ENCODE results near the gene FOXP1. TPM values are rescaled to one million over a fixed set of nuclear protein-coding genes. Genes with fewer than 3 reads are reported as not detected.

Gene FOXP1
- total and polyA plus RNA-seq, 2 experiments from 2014 or later = 37.4 to 59.9 TPM

DNA sequence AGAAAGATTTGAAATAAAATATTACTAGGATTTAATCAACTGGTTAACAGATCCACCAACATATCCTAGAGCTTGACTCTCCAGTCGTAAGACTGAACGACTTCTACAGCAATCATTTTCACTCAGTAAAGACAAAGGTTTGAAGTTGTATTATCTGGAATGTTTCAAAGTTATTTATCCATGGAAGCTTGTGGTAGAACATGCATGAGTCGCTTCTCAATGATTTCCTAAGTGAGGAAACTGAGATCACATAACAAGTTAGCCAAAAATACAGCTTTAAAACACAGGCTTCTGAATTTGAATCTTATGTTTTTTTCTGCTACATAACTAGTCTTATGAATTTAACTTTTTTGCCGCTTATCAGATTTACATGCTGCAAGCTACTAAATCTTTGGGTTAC lies 241.8 kb downstream of the FOXP1 start:
- Histone ChIP-seq H3K9ac (no peak overlapping the region), H3K4me2 (ENCODE audit: unreplicated experiment) (peak overlapping the region; percentile 71), H3K4me3 (peak overlapping the region; percentile 15; the same call in 1 of the 2 replicates), H3K4me1 (ENCODE audit: insufficient read depth) (peaks cover 15% of the 10 kb centered on the region), H3K36me3 (ENCODE audit: low read depth) (no peaks in the 10 kb centered on the region), H3F3A (ENCODE audit: insufficient read depth) (peaks cover 31% of the 10 kb centered on the region), H3K27ac (peak overlapping the region; percentile 51), H3K9me3 (ENCODE audit: low read depth) (no peaks in the 10 kb centered on the region), H4K20me1 (ENCODE audit: insufficient read depth) (no peaks in the 10 kb centered on the region), H3K9me2 (ENCODE audit: insufficient read depth) (no peaks in the 10 kb centered on the region; the same call in 1 of the 2 replicates), H3K79me2 (ENCODE audit: insufficient read depth) (peaks cover 26% of the 10 kb centered on the region), H3K27me3 (replicated peaks; ENCODE audit: insufficient read depth) (no peaks in the 10 kb centered on the region), H2AFZ (0 out of 2 replicates have a peak overlapping the region, but pooled peaks have one; percentile 14)
- in situ Hi-C loops (cut with MboI) = no loop called here
- TF ChIP-seq EZH2 (IDR thresholded peaks at IDR 0.05; ENCODE audit: insufficient read depth, poor library complexity, severe bottlenecking) (no peak), EZH2phosphoT487 (IDR thresholded peaks at IDR 0.05; ENCODE audit: insufficient read depth, low read depth) (no peak)
- 68 to 69% methylated on average over 4 of the region's 4 CpGs for WGBS, 2 experiments (ENCODE audit: low coverage in 1 of 2, low lambda C conversion rate in 2 of 2, missing lambda C conversion rate in 2 of 2)
- peak; percentile 75 for DNase-seq

DNA sequence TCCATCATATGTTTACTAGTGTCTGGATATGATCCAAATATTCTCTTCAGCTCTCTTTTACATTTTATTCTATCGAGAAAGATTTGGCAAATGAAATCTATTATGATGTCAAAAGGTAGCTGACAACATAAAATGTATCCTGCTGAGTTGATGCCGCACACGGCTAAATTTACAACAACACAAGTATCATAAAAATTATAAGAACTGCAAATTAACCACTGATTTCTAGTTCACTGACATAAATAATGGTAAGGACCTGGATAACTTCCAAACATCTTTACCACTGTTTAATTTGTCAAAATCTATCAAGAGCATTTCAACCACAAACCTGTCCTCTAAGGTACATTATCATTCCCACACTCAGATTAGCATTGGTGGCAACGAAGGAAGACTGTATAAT lies 244.5 kb downstream of the FOXP1 start:
- Histone ChIP-seq H3K4me2 (ENCODE audit: unreplicated experiment) (no peak overlapping the region), H3K27me3 (replicated peaks; ENCODE audit: insufficient read depth) (no peaks in the 10 kb centered on the region), H3K79me2 (ENCODE audit: insufficient read depth) (peaks cover 26% of the 10 kb centered on the region), H3K9ac (no peak overlapping the region), H3K9me2 (ENCODE audit: insufficient read depth) (no peaks in the 10 kb centered on the region; the same call in 1 of the 2 replicates), H2AFZ (no peak overlapping the region), H3K4me3 (no peak overlapping the region), H3K36me3 (ENCODE audit: low read depth) (0 out of 2 replicates have a peak, but pooled peaks cover 4% of the 10 kb centered on the region), H3K9me3 (ENCODE audit: low read depth) (no peaks in the 10 kb centered on the region), H3K27ac (no peak overlapping the region), H3K4me1 (ENCODE audit: insufficient read depth) (peaks cover 15% of the 10 kb centered on the region), H4K20me1 (ENCODE audit: insufficient read depth) (no peaks in the 10 kb centered on the region), H3F3A (ENCODE audit: insufficient read depth) (peaks cover 31% of the 10 kb centered on the region)
- in situ Hi-C loops (cut with MboI) = no loop called here
- DNase-seq = no peak
- WGBS, 2 experiments (ENCODE audit: low coverage in 1 of 2, low lambda C conversion rate in 2 of 2, missing lambda C conversion rate in 2 of 2) = 85 to 89% methylated on average over 4 of the region's 4 CpGs
- no peak for TF ChIP-seq EZH2phosphoT487 (IDR thresholded peaks at IDR 0.05; ENCODE audit: insufficient read depth, low read depth)
- TF ChIP-seq EZH2 (IDR thresholded peaks at IDR 0.05; ENCODE audit: insufficient read depth, poor library complexity, severe bottlenecking) = no peak

DNA sequence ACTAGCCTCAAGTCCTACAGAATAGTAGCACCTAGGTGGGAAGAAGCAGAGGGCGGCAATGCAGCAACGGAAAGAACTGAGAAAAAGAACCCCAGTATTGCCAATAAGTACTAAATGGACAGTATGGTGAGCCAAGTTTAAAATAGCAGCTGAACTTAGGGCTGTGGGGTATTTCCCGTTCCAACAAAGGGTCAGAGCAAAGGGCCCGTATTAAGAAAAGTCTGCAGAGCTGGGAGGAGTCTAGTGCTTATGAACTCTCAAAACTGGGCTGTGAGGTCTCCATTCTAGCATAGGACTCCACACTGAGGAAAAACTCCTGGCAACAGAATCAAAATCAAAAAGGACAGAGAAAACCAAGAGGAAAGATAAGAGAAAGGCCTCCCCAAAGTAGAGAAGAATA lies 250.7 kb downstream of the FOXP1 start:
- Histone ChIP-seq H3K4me2 (ENCODE audit: unreplicated experiment) (no peak overlapping the region), H3K79me2 (ENCODE audit: insufficient read depth) (no peaks in the 10 kb centered on the region; the same call in 1 of the 2 replicates), H3K36me3 (ENCODE audit: low read depth) (peaks cover 4% of the 10 kb centered on the region; the same call in 1 of the 2 replicates), H3K9me3 (ENCODE audit: low read depth) (no peaks in the 10 kb centered on the region), H3K9me2 (ENCODE audit: insufficient read depth) (no peaks in the 10 kb centered on the region), H3F3A (ENCODE audit: insufficient read depth) (peaks cover 3% of the 10 kb centered on the region; the same call in 1 of the 2 replicates), H3K9ac (no peak overlapping the region), H3K27me3 (replicated peaks; ENCODE audit: insufficient read depth) (no peaks in the 10 kb centered on the region), H3K27ac (no peak overlapping the region), H3K4me1 (ENCODE audit: insufficient read depth) (no peaks in the 10 kb centered on the region), H2AFZ (no peak overlapping the region), H3K4me3 (no peak overlapping the region), H4K20me1 (ENCODE audit: insufficient read depth) (no peaks in the 10 kb centered on the region)
- DNase-seq = no peak
- WGBS, 2 experiments (ENCODE audit: low coverage in 1 of 2, low lambda C conversion rate in 2 of 2, missing lambda C conversion rate in 2 of 2) = 89 to 92% methylated on average over 4 of the region's 4 CpGs
- TF ChIP-seq EZH2 (IDR thresholded peaks at IDR 0.05; ENCODE audit: insufficient read depth, poor library complexity, severe bottlenecking) (no peak), EZH2phosphoT487 (IDR thresholded peaks at IDR 0.05; ENCODE audit: insufficient read depth, low read depth) (no peak)
- in situ Hi-C loops (cut with MboI) = no loop called here

DNA sequence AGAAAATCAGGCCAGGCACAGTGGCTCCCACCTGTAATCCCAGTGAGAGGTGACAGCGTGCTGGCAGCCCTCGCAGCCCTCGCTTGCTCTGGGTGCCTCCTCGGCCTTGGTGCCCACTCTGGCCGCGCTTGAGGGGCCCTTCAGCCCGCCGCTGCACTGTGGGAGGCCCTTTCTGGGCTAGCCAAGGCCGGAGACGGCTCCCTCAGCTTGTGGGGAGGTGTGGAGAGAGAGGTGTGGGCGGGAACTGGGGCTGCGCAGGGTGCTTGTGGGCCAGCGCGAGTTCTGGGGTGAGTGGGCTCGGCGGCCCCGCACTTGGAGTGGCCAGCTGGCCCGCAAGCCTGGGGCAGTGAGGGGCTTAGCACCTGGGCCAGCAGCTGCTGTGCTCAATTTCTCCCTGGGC lies 252.6 kb downstream of the FOXP1 start:
- Histone ChIP-seq H3K9ac (no peak overlapping the region), H3K9me2 (ENCODE audit: insufficient read depth) (no peaks in the 10 kb centered on the region), H3K36me3 (ENCODE audit: low read depth) (peaks cover 4% of the 10 kb centered on the region; the same call in 1 of the 2 replicates), H3K9me3 (ENCODE audit: low read depth) (no peaks in the 10 kb centered on the region), H3F3A (ENCODE audit: insufficient read depth) (peaks cover 3% of the 10 kb centered on the region; the same call in 1 of the 2 replicates), H3K4me1 (ENCODE audit: insufficient read depth) (no peaks in the 10 kb centered on the region), H3K4me3 (no peak overlapping the region), H3K27me3 (replicated peaks; ENCODE audit: insufficient read depth) (no peaks in the 10 kb centered on the region), H3K79me2 (ENCODE audit: insufficient read depth) (no peaks in the 10 kb centered on the region), H2AFZ (no peak overlapping the region), H4K20me1 (ENCODE audit: insufficient read depth) (no peaks in the 10 kb centered on the region), H3K27ac (no peak overlapping the region), H3K4me2 (ENCODE audit: unreplicated experiment) (no peak overlapping the region)
- TF ChIP-seq EZH2phosphoT487 (IDR thresholded peaks at IDR 0.05; ENCODE audit: insufficient read depth, low read depth) (no peak), EZH2 (IDR thresholded peaks at IDR 0.05; ENCODE audit: insufficient read depth, poor library complexity, severe bottlenecking) (no peak)
- in situ Hi-C loops (cut with MboI) = no loop called here
- WGBS, 2 experiments (ENCODE audit: low coverage in 1 of 2, low lambda C conversion rate in 2 of 2, missing lambda C conversion rate in 2 of 2) = 93% methylated on average over 13 to 18 of the region's 18 CpGs
- DNase-seq = no peak
